Activated CD8-positive, alpha-beta memory T cell treated with anti-CD3 and anti-CD28 coated beads for 24 hours (primary cell): ENCODE measurements around the gene MPC1L.

ENCODE experiments used
- DNase-seq: peaks from one replicate; pipeline ENCODE4 v3.0.0-alpha.2; 2020

Gene MPC1L

GRCh38 chrX:40632199-40632598 lies 9.0 kb downstream of the MPC1L start:
- DNase-seq, result no peak

DNA sequence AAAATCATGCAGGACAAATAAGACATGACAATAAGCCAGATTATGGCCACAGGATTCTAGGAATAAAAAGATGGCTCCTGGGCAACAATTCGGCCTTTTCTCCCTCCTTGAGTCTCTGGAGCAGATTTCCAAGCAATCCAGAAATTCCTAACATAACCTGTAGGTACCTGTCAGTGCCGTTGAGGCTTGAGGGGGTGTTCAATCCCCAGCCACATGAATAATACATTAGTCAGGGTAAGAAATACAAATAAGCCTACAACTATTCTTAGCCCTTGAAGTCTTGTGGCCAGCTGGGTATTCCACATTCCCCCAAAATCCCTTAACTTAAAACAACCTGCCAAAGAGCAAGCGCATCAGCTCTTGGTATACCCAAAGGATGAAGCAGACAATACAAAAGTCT lies 14.5 kb downstream of the MPC1L start:
- DNase-seq, result no peak

GRCh38 chrX:40644176-40644575 lies 20.9 kb downstream of the MPC1L start:
- no peak for DNase-seq

DNA sequence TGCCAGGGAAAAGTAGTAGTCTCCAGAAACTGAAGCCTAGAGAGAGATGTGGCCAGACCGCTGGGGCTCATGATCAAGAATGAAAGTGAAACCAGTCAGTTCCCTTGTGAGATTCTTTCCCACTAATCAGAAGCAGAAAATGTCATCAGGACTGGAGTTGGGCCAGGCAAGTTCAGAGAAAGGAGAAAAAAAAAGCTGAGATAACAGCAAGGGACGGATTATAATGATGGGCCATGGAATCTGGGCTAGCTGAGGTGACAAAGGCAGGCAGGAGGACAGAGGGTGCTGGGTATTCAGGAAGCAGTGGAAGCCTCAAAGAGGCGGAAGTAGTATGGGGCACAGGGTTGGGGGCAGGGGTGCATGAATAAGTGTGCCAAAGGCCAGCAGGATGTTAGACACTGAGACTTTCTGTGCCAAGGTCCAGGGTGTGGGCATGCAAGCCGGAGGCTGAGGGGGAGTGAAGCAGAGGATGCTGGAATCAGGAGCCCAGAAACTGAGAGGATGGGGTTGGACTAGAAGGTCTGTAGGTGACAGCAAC lies 21.7 kb downstream of the MPC1L start:
- DNase-seq, result peak; percentile 73

DNA sequence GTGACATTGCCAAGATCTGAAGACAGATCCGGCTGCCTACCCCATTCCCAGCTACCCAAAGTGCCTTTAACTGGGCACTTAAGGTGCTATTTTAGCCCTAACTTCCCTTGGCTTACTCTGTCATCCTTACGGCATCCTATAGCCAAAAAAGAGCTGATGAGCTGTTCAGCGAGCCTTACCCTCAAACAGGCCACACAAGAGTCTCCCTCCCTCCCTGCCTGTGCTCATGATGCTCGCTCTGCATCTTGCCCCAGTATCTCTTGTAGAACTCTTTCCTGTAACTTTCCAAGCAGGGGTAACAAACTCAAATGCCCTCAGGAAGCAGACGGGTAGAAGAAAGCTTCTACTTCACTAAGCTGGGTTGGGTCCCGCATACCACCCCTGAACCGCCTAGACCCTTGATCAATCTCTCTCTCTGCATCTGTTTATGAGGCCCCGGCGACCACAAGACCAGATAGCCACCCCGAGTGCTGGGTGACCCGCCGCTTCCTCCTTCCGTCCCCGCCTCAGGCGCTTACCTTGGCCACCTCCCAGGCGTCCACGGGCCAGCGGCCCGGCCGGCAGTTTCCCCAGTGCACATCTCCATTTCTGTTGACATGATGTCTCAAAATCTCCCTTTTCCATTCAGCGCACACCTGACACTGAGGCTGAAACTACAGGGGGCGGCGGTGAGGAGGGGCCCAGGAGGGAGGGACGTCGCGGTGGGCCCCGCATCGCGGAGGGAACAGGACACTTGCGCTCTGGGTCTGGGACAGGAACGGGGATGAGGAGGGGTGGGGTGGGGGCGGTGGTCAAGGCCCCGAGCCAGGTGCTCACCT lies 23.5 kb downstream of the MPC1L start:
- DNase-seq, result peak; percentile 79

- DNase-seq, result peak; percentile 99
Measured at GRCh38 chrX:40647307-40648197, 24.3 kb downstream of the MPC1L start, which contains the start of gene CXorf38. Gene CXorf38 (minus strand): TSS chrX:40647561. CDS start chrX:40647520, 41 bp downstream.

DNA sequence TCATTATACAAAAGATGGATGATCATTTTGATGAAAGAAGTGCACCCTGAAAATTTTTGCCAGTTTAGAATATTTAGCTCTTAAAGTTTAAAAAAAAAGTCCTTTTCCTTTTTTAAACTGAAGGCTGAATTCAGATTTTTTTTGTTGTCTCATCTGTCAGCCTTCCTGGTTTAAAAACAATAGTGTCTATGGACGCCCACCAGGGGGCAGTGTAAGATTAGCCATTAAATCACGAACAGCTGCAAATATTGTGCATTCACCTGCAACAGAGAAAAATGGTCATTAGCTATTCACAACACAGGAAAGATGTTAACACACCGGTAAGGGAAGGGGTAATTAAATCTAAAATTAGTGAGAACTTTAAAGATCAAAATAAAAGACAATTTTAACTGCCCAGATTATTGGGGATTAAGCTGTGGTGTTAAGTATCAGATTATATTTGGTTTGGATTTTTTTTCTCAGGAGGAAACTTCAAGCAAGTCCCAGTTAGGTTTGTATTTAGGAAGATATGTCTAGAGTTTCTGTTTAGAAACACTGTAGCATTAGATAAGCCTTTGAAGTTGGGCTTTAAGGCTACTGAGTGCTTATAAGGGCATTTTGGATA lies 28.5 kb downstream of the MPC1L start:
- DNase-seq, result peak; percentile 86

DNA sequence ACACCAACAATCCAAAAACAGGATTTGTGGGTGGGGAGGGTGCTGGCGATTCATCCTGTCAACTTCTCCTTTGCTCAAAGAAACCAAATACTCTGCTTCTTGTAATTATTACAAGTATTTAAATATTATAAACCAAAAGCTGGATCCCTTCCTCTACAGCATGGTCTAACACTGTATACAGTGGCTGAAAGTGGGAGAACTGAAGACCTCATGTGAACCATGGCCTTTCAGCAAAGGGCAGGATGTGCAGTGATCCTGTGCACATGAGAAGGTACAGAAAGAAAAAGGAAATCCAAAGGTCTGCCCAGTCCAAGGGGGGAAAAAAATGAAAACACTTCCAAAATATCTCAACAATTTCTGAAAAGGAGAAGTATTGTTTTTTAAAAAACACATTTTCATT lies 29.4 kb downstream of the MPC1L start:
- no peak for DNase-seq

GRCh38 chrX:40653535-40653934 lies 30.3 kb downstream of the MPC1L start:
- no peak for DNase-seq

GRCh38 chrX:40660381-40660780 lies 37.2 kb downstream of the MPC1L start:
- DNase-seq, result no peak

DNA sequence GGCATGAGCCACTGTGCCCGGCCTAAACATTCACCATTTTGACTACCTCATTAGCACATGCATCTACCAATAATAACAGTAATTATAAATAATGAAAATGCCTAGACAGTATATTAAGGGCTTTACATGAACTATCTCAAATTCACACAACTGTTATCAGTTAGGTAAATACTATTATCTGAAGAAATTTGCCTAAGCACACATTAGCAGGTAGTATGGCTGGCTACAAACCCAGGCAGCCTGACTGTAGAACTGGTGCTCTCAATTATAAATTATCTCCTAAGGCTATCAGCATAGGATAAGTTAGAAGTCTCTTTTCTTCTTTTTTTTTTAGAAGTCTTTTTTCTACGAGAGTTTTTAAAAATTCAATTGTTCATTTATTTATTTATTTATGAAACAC lies 38.3 kb downstream of the MPC1L start:
- DNase-seq, result no peak

DNA sequence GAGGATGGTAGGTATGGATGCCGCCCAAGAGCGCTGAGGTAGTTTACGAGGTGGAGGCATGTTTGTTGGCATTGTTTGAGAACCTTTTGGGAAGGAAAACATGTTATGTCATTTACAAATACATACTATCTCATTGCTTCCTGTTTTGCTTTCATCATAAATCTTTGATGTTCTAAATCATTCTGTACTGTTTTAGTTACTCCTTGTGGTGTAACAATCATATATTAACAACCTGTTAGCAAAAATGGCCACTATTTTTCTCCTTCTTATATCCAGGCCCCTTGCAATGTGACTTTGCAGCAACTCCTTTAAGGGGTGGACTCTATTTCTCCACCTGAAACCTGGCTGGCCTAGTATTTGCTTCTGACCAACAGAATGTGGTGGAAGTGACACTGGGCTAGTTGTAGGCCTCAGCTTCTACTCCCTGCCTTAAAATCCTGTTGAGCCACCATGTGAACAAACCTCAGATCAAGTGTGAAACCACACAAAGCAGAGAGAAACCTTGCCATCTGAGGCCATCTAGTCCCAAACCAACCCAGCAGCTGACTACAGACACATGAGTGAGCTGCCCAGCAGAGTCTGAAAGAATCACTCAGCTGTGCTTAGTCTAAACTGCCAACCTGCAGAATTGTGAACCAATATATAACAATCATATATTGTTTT lies 40.0 kb downstream of the MPC1L start:
- no peak for DNase-seq

GRCh38 chrX:40663880-40664630 lies 40.8 kb downstream of the MPC1L start:
- DNase-seq, result no peak

- DNase-seq, result no peak
Measured at GRCh38 chrX:40671126-40671525, 47.9 kb downstream of the MPC1L start.
